Heart right ventricle (tissue), 16 donors: ENCODE measurements around the gene IGIP. TPM values are rescaled to one million over a fixed set of nuclear protein-coding genes. Genes with fewer than 3 reads are reported as not detected.

ENCODE experiments used
- ATAC-seq, 8 donors: fragments of 200-7000 bp; cut with Tn5 transposase; one replicate each; pipeline ENCODE4 v1.9.1; 2020; ENCODE audit warnings: mild to moderate bottlenecking in 8 of 8, moderate library complexity in 8 of 8, moderate number of reproducible peaks in 1 of 8
- DNase-seq, 2 donors: peaks; one replicate each; pipeline ENCODE4 v3.0.0-alpha.2; 2020
- H3K27ac ChIP-seq, 10 donors: fragments of 200-600 bp; sonication (generic) in 2 of 10; one replicate each; pipeline versions ENCODE4 v1.5.0 to v1.8.0; 2020 to 2022; ENCODE audit warnings: mild to moderate bottlenecking in 3 of 10
- H3K27me3 ChIP-seq, 7 donors: fragments of 200-600 bp; one replicate each; pipeline ENCODE4 v1.8.0; 2021 to 2022; ENCODE audit warnings: mild to moderate bottlenecking in 2 of 7
- H3K36me3 ChIP-seq, 9 donors: fragments of 200-600 bp; sonication (generic) in 1 of 9; one replicate each; pipeline versions ENCODE4 v1.5.0 to v1.8.0; 2020 to 2022; ENCODE audit warnings: mild to moderate bottlenecking in 2 of 9
- H3K4me1 ChIP-seq, 9 donors: fragments of 200-600 bp; sonication (generic) in 1 of 9; one replicate each; pipeline versions ENCODE4 v1.5.0 to v1.8.0; 2020 to 2022; ENCODE audit warnings: mild to moderate bottlenecking in 4 of 9
- H3K4me3 ChIP-seq, 10 donors: fragments of 200-600 bp; sonication (generic) in 2 of 10; one replicate each; pipeline versions ENCODE4 v1.5.0 to v1.8.0; 2020 to 2022; ENCODE audit warnings: mild to moderate bottlenecking in 7 of 10, moderate library complexity in 2 of 10
- H3K9me3 ChIP-seq, 11 donors: fragments of 200-600 bp in 10 of 11; sonication (generic) in 2 of 11; one replicate each; pipeline versions ENCODE4 v1.5.0 to v1.8.0; 2013 to 2022; ENCODE audit warnings: mild to moderate bottlenecking in 2 of 11, control low read depth in 1 of 11, moderate library complexity in 1 of 11
- CTCF ChIP-seq, 9 donors: fragments of 200-600 bp; sonication (generic) in 2 of 9; IDR thresholded peaks; one replicate each; pipeline versions ENCODE4 v1.5.0 to v1.8.0; 2021 to 2022; ENCODE audit warnings: antibody characterized with exemption in 9 of 9, mild to moderate bottlenecking in 5 of 9, moderate library complexity in 1 of 9
- WGBS, 2 donors: extraction: QIAGEN DNeasy Blood & Tissue Kit; methylation state at CpG; one replicate each; pipeline ENCODE4 v1.1.7; 2013; ENCODE audit warnings: inconsistent platforms in 1 of 2; 5-methylcytosine and 5-hydroxymethylcytosine counted together
- intact Hi-C, 10 donors: fragments of 100-400 bp; cut with DNase I; formaldehyde crosslinking; loops; one replicate each; pipeline versions ENCODE4 v1.11.1 to v1.14.2; 2022
- polyA plus RNA-seq, 2 donors: library from polyadenylated mRNA; stranded (reverse); fragments of 200-250 nt; gene quantifications; one replicate each; pipeline ENCODE4 v1.2.3, GENCODE V29; 2013
- total RNA-seq, 10 donors: library from RNA; stranded (reverse); fragmentation: NEBNext Ultra II Directional in 3 of 10; extraction: Animal tissue kit (Norgen Biotek cat#: 25700) in 3 of 10; gene quantifications; one replicate each; pipeline versions ENCODE4 v1.2.1 to v1.2.4, GENCODE V29; 2021 to 2023
- donor health status: Arrhythmogenic right ventricular cardiomyopathy.
- donor health status: ischemic (EF 13 %, LVEDD 7.1; RV severe dilation, severe dysfunction).
- donor health status: healthy with polysubstance abuse.
- donor health status: DM: no; HTN: yes; CAD: no.
- donor health status: DM: no; HTN: no; CAD: no.
- donor health status: ischemic (EF 25% LVEDD 6.9; RV normal size, moderate dysfunction).
- donor health status: ischemic (EF 25% LVEDD 5.7; RV mildly dilated, moderate dysfunction).
- donor health status: healthy.
- donor health status: DM: yes; HTN: yes; CAD: no.
- donor health status: Ischemic cardiomyopathy.
- donor health status: ischemic (EF 35%, LVEDD 5.7; RV mildly dilated, moderate dysfunction).
- donor health status: nonischemic (EF 11% LVEDD 7.7; RV severe dilation, severe dysfunction).
- donor health status: DM: yes; HTN: yes; CAD: no.
- donor health status: PGD.
- donor health status: ischemic (EF 29% LVEDD 5.4; RV normal size, mild dysfunction).
- donor health status: nonischemic (EF 23%, LVEDD 6.1; RV moderate dilation, normal function).

The IGIP gene
- total and polyA plus RNA-seq, 12 donors, result 5.0 to 17.2 (median 12.4) TPM

GRCh38 chr5:140159014-140159927 is 33.5 kb downstream of the IGIP start:
- H3K4me1 ChIP-seq, result peaks cover 0 to 22% (median 13%) of the 10 kb centered on the region in 9 donors

DNA sequence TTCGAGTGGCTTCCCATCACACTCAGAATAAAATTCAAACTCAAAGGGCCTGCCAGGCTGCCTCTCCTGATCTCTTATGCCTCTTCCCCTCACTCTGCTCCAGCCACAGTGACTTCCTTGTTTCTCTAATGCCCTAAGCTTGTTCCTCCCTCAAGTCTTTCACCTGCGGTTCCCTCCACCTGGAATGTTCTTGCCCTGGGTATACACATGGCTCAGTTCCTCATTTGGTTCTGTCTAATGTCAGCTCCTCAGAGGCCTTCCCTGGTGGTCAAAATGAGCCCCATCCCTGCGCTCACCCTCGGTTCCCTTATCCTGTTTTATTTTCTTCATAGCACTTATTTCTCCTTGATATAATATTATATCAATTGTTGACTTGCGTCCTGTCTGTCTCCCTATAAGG is 36.5 kb downstream of the IGIP start:
- intact Hi-C loops, result no loop called here
- DNase-seq, result no peak
- no peaks in the 10 kb centered on the region for H3K36me3 ChIP-seq
- no peaks in the 10 kb centered on the region for H3K27me3 ChIP-seq
- 90 to 93% methylated on average over 5 of the region's 5 CpGs for WGBS, 2 donors
- no peaks in the 10 kb centered on the region for H3K9me3 ChIP-seq
- no peak overlapping the region for H3K4me3 ChIP-seq
- peaks cover 0 to 20% (median 7%) of the 10 kb centered on the region in 9 donors for H3K4me1 ChIP-seq
- no peak for TF ChIP-seq CTCF (IDR thresholded peaks at IDR 0.05)
- no peak for ATAC-seq
- H3K27ac ChIP-seq, result no peak overlapping the region

More at GRCh38 chr5:140159014-140159927, 33.5 kb downstream of the IGIP start:
- DNase-seq (no peak), ATAC-seq (no peak)
- Histone ChIP-seq H3K27ac (no peak overlapping the region), H3K36me3 (no peaks in the 10 kb centered on the region), H3K4me3 (no peak overlapping the region), H3K9me3 (no peaks in the 10 kb centered on the region), H3K27me3 (no peaks in the 10 kb centered on the region)
- no peak for TF ChIP-seq CTCF (IDR thresholded peaks at IDR 0.05)
- intact Hi-C loops, result loop anchor here in 6 of 10 donors (5.0 to 10.0 kb wide), 6 partner anchors 184 to 374 kb away; no protein-coding TSS in a partner anchor
- WGBS, 2 donors, result 77 to 81% methylated on average over 7 of the region's 7 CpGs

DNA sequence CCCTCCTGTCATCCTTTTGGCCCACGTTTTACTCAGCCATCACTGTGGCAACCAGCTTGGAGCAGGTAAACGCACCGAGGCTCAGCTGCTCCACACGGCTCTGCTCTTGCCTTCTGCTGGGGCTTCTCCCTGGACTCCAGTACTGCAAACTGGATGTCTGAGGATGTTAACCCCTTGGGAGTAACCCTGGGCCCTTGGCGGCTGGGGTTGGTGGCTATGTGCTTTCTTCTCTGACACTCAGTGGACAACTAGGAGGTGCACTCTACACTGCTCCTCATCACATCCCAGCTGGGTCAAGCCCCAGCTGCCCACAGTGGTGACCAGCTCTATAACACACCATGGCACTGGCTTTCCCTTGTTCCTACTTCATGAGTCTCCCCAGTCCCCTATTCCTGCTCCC is 37.0 kb downstream of the IGIP start:
- intact Hi-C loops, result no loop called here
- H3K36me3 ChIP-seq, result no peaks in the 10 kb centered on the region
- ATAC-seq (no peak), DNase-seq (no peak)
- no peak overlapping the region for H3K27ac ChIP-seq
- no peak for TF ChIP-seq CTCF (IDR thresholded peaks at IDR 0.05)
- peaks cover 0 to 16% (median 7%) of the 10 kb centered on the region in 9 donors for H3K4me1 ChIP-seq
- H3K27me3 ChIP-seq, result no peaks in the 10 kb centered on the region
- no peaks in the 10 kb centered on the region for H3K9me3 ChIP-seq
- 81% methylated on average over 5 of the region's 5 CpGs for WGBS, 2 donors
- no peak overlapping the region for H3K4me3 ChIP-seq

GRCh38 chr5:140165101-140165922 is 39.6 kb downstream of the IGIP start:
- no peak for DNase-seq
- intact Hi-C loops, result loop anchor here in 2 of 10 donors (5.0 kb wide), 1 partner anchor 187 kb away; no protein-coding TSS in a partner anchor

More at GRCh38 chr5:140165101-140165922, 39.6 kb downstream of the IGIP start:
- Histone ChIP-seq H3K9me3 (no peaks in the 10 kb centered on the region), H3K4me1 (peaks cover 0 to 16% (median 10%) of the 10 kb centered on the region in 9 donors), H3K27ac (no peak overlapping the region), H3K27me3 (no peaks in the 10 kb centered on the region), H3K36me3 (no peaks in the 10 kb centered on the region), H3K4me3 (no peak overlapping the region)
- no peak for TF ChIP-seq CTCF (IDR thresholded peaks at IDR 0.05)
- 65 to 73% methylated on average over 5 of the region's 5 CpGs for WGBS, 2 donors
- peak; percentile 23 to 72 (median 48) for ATAC-seq
